ENCODE results near the gene TACC2.

TACC2 gene

GRCh38 chr10:122213364-122213763 is 224.4 kb downstream of the TACC2 start:
- no peak for TF ChIP-seq TAF1 (IDR thresholded peaks at IDR 0.05; ENCODE audit: borderline replicate concordance, insufficient read depth, low read length)
- TF ChIP-seq POLR2AphosphoS5 (IDR thresholded peaks at IDR 0.05; ENCODE audit: low read depth, low read length): no peak
- TF ChIP-seq FOXP2 (optimal IDR thresholded peaks at IDR 0.05; ENCODE audit: borderline replicate concordance, extremely low read depth, extremely low read length, insufficient read depth): no peak
- TF ChIP-seq SIN3A (IDR thresholded peaks at IDR 0.05; ENCODE audit: borderline replicate concordance, insufficient read depth, low read length): no peak
- TF ChIP-seq, protein P1, sequence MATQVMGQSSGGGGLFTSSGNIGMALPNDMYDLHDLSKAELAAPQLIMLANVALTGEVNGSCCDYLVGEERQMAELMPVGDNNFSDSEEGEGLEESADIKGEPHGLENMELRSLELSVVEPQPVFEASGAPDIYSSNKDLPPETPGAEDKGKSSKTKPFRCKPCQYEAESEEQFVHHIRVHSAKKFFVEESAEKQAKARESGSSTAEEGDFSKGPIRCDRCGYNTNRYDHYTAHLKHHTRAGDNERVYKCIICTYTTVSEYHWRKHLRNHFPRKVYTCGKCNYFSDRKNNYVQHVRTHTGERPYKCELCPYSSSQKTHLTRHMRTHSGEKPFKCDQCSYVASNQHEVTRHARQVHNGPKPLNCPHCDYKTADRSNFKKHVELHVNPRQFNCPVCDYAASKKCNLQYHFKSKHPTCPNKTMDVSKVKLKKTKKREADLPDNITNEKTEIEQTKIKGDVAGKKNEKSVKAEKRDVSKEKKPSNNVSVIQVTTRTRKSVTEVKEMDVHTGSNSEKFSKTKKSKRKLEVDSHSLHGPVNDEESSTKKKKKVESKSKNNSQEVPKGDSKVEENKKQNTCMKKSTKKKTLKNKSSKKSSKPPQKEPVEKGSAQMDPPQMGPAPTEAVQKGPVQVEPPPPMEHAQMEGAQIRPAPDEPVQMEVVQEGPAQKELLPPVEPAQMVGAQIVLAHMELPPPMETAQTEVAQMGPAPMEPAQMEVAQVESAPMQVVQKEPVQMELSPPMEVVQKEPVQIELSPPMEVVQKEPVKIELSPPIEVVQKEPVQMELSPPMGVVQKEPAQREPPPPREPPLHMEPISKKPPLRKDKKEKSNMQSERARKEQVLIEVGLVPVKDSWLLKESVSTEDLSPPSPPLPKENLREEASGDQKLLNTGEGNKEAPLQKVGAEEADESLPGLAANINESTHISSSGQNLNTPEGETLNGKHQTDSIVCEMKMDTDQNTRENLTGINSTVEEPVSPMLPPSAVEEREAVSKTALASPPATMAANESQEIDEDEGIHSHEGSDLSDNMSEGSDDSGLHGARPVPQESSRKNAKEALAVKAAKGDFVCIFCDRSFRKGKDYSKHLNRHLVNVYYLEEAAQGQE (IDR thresholded peaks at IDR 0.05; ENCODE audit: insufficient read depth in 1 of 2, low read depth in 2 of 2, low read length in 2 of 2): no peak

GRCh38 chr10:122213766-122214165 is 224.8 kb downstream of the TACC2 start:
- TF ChIP-seq, protein P1 (IDR thresholded peaks at IDR 0.05; ENCODE audit: insufficient read depth in 1 of 2, low read depth in 2 of 2, low read length in 2 of 2): no peak
- no peak for TF ChIP-seq POLR2AphosphoS5 (IDR thresholded peaks at IDR 0.05; ENCODE audit: low read depth, low read length)
- TF ChIP-seq FOXP2 (optimal IDR thresholded peaks at IDR 0.05; ENCODE audit: borderline replicate concordance, extremely low read depth, extremely low read length, insufficient read depth): no peak
- no peak for TF ChIP-seq TAF1 (IDR thresholded peaks at IDR 0.05; ENCODE audit: borderline replicate concordance, insufficient read depth, low read length)
- no peak for TF ChIP-seq SIN3A (IDR thresholded peaks at IDR 0.05; ENCODE audit: borderline replicate concordance, insufficient read depth, low read length)

DNA sequence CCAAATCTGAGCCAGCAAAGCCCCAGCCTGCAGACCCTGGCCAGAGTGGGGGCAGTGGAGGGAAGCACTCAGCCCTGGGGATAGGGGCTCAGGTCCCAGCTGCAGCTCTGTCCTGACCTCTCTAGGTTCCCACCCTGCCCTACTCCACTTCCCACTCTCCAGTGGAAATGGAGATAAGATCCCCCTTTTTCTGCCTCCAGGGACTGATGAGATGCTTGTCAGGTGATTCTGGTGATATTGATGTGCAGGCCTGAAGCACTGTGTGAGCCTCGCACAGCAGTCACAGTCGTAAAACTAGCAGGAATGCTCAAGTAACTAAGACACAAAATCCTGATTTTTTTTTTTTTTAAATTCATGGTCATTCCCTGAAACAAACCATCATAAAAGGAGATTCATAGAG is 227.1 kb downstream of the TACC2 start:
- TF ChIP-seq TAF1 (IDR thresholded peaks at IDR 0.05; ENCODE audit: borderline replicate concordance, insufficient read depth, low read length) (no peak), FOXP2 (optimal IDR thresholded peaks at IDR 0.05; ENCODE audit: borderline replicate concordance, extremely low read depth, extremely low read length, insufficient read depth) (no peak), SIN3A (IDR thresholded peaks at IDR 0.05; ENCODE audit: borderline replicate concordance, insufficient read depth, low read length) (no peak), POLR2AphosphoS5 (IDR thresholded peaks at IDR 0.05; ENCODE audit: low read depth, low read length) (no peak)
- TF ChIP-seq, protein P1 (IDR thresholded peaks at IDR 0.05; ENCODE audit: insufficient read depth in 1 of 2, low read depth in 2 of 2, low read length in 2 of 2): no peak

- no peak for TF ChIP-seq SIN3A (IDR thresholded peaks at IDR 0.05; ENCODE audit: borderline replicate concordance, insufficient read depth, low read length)
- no peak for TF ChIP-seq POLR2AphosphoS5 (IDR thresholded peaks at IDR 0.05; ENCODE audit: low read depth, low read length)
- TF ChIP-seq FOXP2 (optimal IDR thresholded peaks at IDR 0.05; ENCODE audit: borderline replicate concordance, extremely low read depth, extremely low read length, insufficient read depth): no peak
- TF ChIP-seq, protein P1 (IDR thresholded peaks at IDR 0.05; ENCODE audit: insufficient read depth in 1 of 2, low read depth in 2 of 2, low read length in 2 of 2): no peak
- no peak for TF ChIP-seq TAF1 (IDR thresholded peaks at IDR 0.05; ENCODE audit: borderline replicate concordance, insufficient read depth, low read length)
Observed at GRCh38 chr10:122219340-122219739, 230.4 kb downstream of the TACC2 start.

- TF ChIP-seq, protein P1 (IDR thresholded peaks at IDR 0.05; ENCODE audit: insufficient read depth in 1 of 2, low read depth in 2 of 2, low read length in 2 of 2): no peak
- TF ChIP-seq TAF1 (IDR thresholded peaks at IDR 0.05; ENCODE audit: borderline replicate concordance, insufficient read depth, low read length): no peak
- TF ChIP-seq SIN3A (IDR thresholded peaks at IDR 0.05; ENCODE audit: borderline replicate concordance, insufficient read depth, low read length): no peak
- no peak for TF ChIP-seq FOXP2 (optimal IDR thresholded peaks at IDR 0.05; ENCODE audit: borderline replicate concordance, extremely low read depth, extremely low read length, insufficient read depth)
- TF ChIP-seq POLR2AphosphoS5 (IDR thresholded peaks at IDR 0.05; ENCODE audit: low read depth, low read length): no peak
Observed at GRCh38 chr10:122220736-122221135, 231.8 kb downstream of the TACC2 start.

Data from PFSK-1 (cell line).